ENCODE data around the gene DGKB.

DNA sequence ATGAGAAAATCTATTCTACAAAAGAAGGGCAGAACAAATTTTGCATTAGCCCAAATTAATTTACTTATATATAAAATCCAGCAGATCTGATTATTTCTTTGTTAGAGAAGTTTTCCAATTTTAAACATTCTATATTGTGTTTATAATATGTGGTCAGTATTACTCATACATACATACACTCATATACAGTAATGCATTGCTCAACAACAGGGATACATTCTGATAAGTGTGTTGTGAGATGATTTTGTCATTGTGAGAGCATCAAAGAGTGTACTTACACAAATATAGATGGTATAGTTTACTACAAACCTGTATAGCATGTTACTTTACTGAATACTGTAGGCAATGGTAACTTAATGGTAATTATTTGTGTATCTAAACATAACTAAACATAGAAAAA lies 673.5 kb downstream of the DGKB start:
- TF ChIP-seq, protein P1, sequence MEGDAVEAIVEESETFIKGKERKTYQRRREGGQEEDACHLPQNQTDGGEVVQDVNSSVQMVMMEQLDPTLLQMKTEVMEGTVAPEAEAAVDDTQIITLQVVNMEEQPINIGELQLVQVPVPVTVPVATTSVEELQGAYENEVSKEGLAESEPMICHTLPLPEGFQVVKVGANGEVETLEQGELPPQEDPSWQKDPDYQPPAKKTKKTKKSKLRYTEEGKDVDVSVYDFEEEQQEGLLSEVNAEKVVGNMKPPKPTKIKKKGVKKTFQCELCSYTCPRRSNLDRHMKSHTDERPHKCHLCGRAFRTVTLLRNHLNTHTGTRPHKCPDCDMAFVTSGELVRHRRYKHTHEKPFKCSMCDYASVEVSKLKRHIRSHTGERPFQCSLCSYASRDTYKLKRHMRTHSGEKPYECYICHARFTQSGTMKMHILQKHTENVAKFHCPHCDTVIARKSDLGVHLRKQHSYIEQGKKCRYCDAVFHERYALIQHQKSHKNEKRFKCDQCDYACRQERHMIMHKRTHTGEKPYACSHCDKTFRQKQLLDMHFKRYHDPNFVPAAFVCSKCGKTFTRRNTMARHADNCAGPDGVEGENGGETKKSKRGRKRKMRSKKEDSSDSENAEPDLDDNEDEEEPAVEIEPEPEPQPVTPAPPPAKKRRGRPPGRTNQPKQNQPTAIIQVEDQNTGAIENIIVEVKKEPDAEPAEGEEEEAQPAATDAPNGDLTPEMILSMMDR (IDR thresholded peaks at IDR 0.05): no peak
- no peak for TF ChIP-seq EZH2 (IDR thresholded peaks at IDR 0.05)
